Brain microvascular endothelial cell (primary cell): ENCODE results near the gene LRRC2.

ENCODE experiments used
- DNase-seq: peaks from one replicate; pipeline ENCODE4 v3.0.0-alpha.2; 2020
- H3K27ac ChIP-seq: fragments of 250-450 bp; sonication (Bioruptor Pico); 2 replicates; pipeline ENCODE4 v1.5.1; 2020; ENCODE audit warnings: mild to moderate bottlenecking, moderate library complexity
- H3K27me3 ChIP-seq: fragments of 250-450 bp; sonication (Bioruptor Pico); replicated peaks from 2 replicates; pipeline ENCODE4 v1.5.1; 2020; ENCODE audit warnings: mild to moderate bottlenecking
- H3K36me3 ChIP-seq: fragments of 250-450 bp; sonication (Bioruptor Pico); replicated peaks from 2 replicates; pipeline ENCODE4 v1.5.1; 2020; ENCODE audit warnings: mild to moderate bottlenecking
- H3K4me3 ChIP-seq: 2 replicates; pipeline ENCODE4 v1.5.1; 2011; ENCODE audit warnings: low read depth, mild to moderate bottlenecking, control low read depth, low read length, moderate library complexity
- in situ Hi-C: cut with HindIII; loops from 2 replicates; pipeline ENCODE4 v1.10.0; 2017; ENCODE audit warnings: low sequenced_read_pairs, low pct_ligation_motif_present
- TF ChIP-seq, protein P1 (sequence below): IDR thresholded peaks from 2 replicates; pipeline ENCODE4 v1.5.1; 2011; ENCODE audit warnings: low read depth, mild to moderate bottlenecking, moderate library complexity, low read length, control low read depth, inconsistent platforms; ENCODE audit errors: missing control alignments

LRRC2 gene

DNA sequence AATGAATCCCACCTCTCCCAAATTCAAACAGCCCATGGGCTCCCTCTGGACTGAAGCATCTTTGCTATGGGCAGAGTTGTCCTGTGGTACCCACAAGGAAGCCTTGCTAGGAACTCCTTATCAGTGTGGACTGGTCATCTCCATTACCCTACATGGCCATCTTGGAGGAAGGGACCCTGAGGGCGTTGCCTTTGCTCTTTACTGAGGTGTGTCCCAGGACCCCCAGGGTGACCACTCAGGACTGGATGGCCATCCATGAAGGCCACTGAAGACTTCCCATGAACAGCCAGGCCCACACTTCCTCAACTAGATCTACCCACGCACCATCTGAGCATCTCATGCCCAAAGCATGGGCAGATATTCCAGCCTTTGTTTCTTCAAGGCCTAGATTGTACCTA lies 48.3 kb downstream of the LRRC2 start:
- TF ChIP-seq, protein P1, sequence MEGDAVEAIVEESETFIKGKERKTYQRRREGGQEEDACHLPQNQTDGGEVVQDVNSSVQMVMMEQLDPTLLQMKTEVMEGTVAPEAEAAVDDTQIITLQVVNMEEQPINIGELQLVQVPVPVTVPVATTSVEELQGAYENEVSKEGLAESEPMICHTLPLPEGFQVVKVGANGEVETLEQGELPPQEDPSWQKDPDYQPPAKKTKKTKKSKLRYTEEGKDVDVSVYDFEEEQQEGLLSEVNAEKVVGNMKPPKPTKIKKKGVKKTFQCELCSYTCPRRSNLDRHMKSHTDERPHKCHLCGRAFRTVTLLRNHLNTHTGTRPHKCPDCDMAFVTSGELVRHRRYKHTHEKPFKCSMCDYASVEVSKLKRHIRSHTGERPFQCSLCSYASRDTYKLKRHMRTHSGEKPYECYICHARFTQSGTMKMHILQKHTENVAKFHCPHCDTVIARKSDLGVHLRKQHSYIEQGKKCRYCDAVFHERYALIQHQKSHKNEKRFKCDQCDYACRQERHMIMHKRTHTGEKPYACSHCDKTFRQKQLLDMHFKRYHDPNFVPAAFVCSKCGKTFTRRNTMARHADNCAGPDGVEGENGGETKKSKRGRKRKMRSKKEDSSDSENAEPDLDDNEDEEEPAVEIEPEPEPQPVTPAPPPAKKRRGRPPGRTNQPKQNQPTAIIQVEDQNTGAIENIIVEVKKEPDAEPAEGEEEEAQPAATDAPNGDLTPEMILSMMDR, result no peak
- peak overlapping the region; percentile 25 for H3K27ac ChIP-seq

DNA sequence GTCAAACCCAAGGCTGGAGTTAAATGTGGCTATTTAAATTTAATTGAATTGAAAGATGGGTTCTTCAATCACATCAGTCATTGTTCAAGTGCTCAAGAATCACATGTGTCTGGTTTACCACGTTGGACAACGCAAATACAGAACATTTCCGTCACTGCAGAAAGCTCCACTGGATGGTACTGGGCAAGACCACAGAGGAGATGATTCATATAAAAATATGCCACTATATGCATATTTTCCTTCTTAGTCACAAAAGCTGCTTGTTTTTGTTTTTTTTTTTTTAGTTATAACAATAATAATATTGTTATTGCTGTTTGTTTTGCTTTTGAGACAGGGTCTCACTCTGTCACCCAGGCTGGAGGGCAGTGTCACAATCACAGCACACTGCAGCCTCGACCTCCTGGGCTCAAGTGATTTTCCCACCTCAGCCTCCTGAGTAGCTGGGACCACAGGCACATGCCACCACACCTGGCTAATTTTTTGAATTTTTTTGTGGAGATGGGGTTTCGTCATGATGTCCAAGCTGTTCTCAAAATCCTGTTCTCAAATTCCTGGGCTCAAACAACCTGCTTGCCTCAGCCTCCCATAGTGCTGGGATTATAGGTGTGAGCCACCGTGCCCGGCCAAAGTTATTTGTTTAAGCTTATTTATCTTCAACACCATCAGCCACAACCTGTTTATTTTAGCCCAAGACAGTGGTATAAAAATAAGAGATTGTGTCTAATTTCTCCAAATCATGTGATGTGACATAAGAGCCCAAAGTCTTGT lies 48.9 kb downstream of the LRRC2 start:
- Histone ChIP-seq H3K4me3 (no peak overlapping the region), H3K27me3 (no peaks in the 10 kb centered on the region)
- peak; percentile 87 for DNase-seq

More for the DNA sequence above, 48.3 kb downstream of the LRRC2 start:
- no peaks in the 10 kb centered on the region for H3K36me3 ChIP-seq
- H3K27me3 ChIP-seq, result no peaks in the 10 kb centered on the region
- in situ Hi-C loops, result no loop called here
- no peak overlapping the region for H3K4me3 ChIP-seq
- no peak for DNase-seq

DNA sequence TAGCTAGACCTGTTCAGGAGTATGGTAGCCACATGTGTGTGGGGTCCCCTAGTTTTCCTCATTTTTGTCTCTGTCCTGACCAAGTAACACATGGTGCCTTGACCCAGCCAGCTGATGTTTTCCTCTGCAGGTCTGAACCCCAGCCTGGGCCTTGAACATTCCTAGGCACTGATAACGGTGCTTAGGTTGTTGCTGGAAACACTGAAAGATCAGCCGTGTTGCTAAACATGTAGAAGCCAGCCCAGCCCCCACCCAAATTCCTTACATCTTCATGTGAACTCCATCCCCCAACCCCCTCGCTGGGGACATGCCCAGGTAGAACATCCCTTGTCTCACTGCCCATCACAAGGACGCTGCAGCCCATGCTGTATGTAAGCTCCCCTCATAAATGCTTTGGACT lies 49.6 kb downstream of the LRRC2 start:
- peak; percentile 31 for DNase-seq
- TF ChIP-seq, protein P1, result no peak
- peak overlapping the region; percentile 79 for H3K27ac ChIP-seq
- no peaks in the 10 kb centered on the region for H3K36me3 ChIP-seq
- H3K4me3 ChIP-seq, result no peak overlapping the region
- in situ Hi-C loops, result no loop called here
- no peaks in the 10 kb centered on the region for H3K27me3 ChIP-seq

More for the DNA sequence above, 48.9 kb downstream of the LRRC2 start:
- H3K27ac ChIP-seq, result peak overlapping the region; percentile 79
- no peaks in the 10 kb centered on the region for H3K36me3 ChIP-seq
- in situ Hi-C loops, result no loop called here
- TF ChIP-seq, protein P1, result no peak

DNA sequence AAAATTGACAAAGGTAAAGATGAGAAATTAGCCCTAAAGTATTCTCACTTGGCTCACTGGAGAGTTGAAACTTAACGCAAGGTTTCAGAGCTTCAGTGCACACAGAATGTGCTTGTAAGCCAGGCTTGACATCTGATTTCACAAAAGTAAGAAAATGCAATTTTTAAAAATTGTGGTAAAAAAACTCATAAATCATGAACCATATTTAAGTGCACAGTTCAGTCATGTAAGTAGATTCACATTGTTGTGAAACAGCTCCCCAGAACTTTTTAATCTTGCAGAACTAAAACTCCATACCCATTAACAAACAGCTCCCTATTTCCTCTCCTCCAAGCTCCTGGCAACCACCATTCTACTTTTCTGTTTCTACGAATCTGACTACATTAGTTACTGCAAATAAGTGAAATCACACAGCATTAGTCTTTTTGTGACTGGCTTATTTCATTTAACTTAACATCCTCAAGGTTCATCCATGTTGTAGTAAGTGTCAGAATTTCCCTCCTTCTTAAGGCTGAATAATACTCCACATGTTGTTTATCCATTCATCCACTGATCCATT lies 53.8 kb downstream of the LRRC2 start:
- no peaks in the 10 kb centered on the region for H3K27me3 ChIP-seq
- DNase-seq, result no peak
- no peaks in the 10 kb centered on the region for H3K36me3 ChIP-seq
- no peak overlapping the region for H3K4me3 ChIP-seq
- TF ChIP-seq, protein P1, result no peak
- in situ Hi-C loops, result no loop called here
- no peak overlapping the region for H3K27ac ChIP-seq

DNA sequence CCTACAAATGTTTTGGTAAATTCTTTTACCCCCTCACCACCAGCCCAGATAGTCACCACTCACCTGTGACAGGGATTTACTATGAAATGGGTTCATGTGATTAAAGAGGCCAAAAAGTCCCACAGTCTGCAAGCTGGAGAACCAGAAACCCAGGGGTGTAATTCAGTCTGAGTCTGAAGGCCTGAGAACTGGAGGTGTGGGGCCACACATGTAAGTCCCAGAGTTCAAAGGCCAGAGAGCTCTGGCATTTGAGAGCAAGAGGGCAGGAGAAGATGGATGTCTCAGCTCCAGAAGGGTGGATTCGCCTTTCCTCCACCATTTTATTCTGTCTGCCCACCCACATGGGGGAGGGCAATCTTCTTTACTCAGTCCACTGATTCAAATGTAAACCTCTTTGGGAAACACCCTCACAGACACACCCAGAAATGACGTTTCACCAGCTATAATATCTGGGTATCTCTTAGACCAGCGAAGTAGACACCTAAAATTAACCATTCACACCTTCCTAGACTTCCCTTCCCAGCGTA lies 56.4 kb downstream of the LRRC2 start:
- Histone ChIP-seq H3K4me3 (no peak overlapping the region), H3K27me3 (no peaks in the 10 kb centered on the region), H3K36me3 (no peaks in the 10 kb centered on the region), H3K27ac (no peak overlapping the region)
- TF ChIP-seq, protein P1, result no peak
- DNase-seq, result no peak
- in situ Hi-C loops, result no loop called here
